ENCODE results near the gene BTN2A1.
A peak's percentile ranks its signal among the peaks of the same experiment; 100 is the strongest.

Gene BTN2A1

GRCh38 chr6:26471970-26472369, 14.2 kb downstream of the BTN2A1 start:
- no peak for DNase-seq

- DNase-seq: no peak
Observed at GRCh38 chr6:26472549-26473290, 15.0 kb downstream of the BTN2A1 start.

- DNase-seq: no peak
Observed at GRCh38 chr6:26473429-26473757, 15.6 kb downstream of the BTN2A1 start.

- DNase-seq: peak; percentile 81
Observed at GRCh38 chr6:26473758-26474438, 16.1 kb downstream of the BTN2A1 start.

GRCh38 chr6:26474439-26474881, 16.7 kb downstream of the BTN2A1 start:
- no peak for DNase-seq

GRCh38 chr6:26475823-26476729, 18.3 kb downstream of the BTN2A1 start:
- DNase-seq: no peak

- no peak for DNase-seq
Observed at GRCh38 chr6:26476896-26477295, 19.1 kb downstream of the BTN2A1 start.

- no peak for DNase-seq
Observed at GRCh38 chr6:26477426-26477825, 19.7 kb downstream of the BTN2A1 start.

GRCh38 chr6:26478100-26478984, 20.6 kb downstream of the BTN2A1 start:
- DNase-seq: no peak

- DNase-seq: no peak
Observed at GRCh38 chr6:26478985-26479278, 21.2 kb downstream of the BTN2A1 start.

- DNase-seq: no peak
Observed at GRCh38 chr6:26482338-26482737, 24.6 kb downstream of the BTN2A1 start.

- DNase-seq: no peak
Observed at GRCh38 chr6:26483727-26484126, 26.0 kb downstream of the BTN2A1 start.

- no peak for DNase-seq
Observed at GRCh38 chr6:26484161-26484560, 26.4 kb downstream of the BTN2A1 start.

GRCh38 chr6:26485112-26485780, 27.5 kb downstream of the BTN2A1 start:
- no peak for DNase-seq

GRCh38 chr6:26486358-26486757, 28.6 kb downstream of the BTN2A1 start:
- DNase-seq: no peak

- no peak for DNase-seq
Observed at GRCh38 chr6:26487466-26487865, 29.7 kb downstream of the BTN2A1 start.

- DNase-seq: no peak
Observed at GRCh38 chr6:26489996-26490964, 32.5 kb downstream of the BTN2A1 start.

- DNase-seq: no peak
Observed at GRCh38 chr6:26491604-26492003, 33.8 kb downstream of the BTN2A1 start.

- no peak for DNase-seq
Observed at GRCh38 chr6:26493258-26493657, 35.5 kb downstream of the BTN2A1 start.

- no peak for DNase-seq
Observed at GRCh38 chr6:26494117-26494516, 36.4 kb downstream of the BTN2A1 start.

- DNase-seq: no peak
Observed at GRCh38 chr6:26495281-26495680, 37.5 kb downstream of the BTN2A1 start.
